Kidney capillary endothelial cell (primary cell): ENCODE measurements around the gene L3MBTL4.

Source experiments
- DNase-seq: peaks from one replicate; pipeline ENCODE4 v3.0.0-alpha.2; 2018; ENCODE audit warnings: low spot score

L3MBTL4 gene

DNA sequence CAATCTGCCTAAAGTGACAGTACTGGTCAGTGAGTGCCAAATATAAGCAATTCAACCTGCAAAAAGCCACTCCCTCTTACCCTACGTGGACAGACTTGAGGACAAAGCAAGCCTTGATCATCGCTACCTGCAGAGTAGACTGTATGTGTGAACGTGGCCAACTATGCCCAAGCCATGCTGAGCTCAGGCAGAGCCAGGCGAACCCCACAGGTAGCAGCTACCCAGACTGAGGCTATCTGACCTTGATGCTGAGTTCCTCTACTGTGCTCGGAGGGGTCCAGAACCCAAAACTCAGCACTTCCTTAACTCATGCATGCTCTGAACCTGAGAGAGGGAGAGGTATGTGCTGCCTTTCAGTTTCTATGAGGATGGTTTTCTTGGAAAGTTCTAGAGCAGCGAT, 455.9 kb downstream of the L3MBTL4 start:
- no peak for DNase-seq

DNA sequence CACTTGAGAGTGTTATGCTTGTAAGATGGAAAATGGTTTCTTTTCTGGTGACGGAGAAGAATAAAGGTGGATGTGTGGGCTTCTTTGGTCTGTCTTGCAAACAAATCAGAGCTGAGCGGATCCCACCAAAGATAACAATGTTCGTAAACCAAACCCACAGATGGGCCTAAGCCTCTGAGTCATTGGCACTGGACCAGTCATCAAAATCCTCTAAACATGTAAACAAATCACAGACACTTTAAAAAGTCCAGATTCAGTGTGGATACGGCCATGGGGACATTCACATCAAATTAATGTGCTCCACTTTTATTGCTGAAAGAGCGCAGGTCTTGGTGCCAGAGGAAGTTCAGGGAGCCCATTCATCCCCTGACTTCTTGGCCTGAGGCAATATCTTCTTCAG, 458.9 kb downstream of the L3MBTL4 start:
- DNase-seq = no peak

- no peak for DNase-seq
These were observed 463.1 kb downstream of the L3MBTL4 start for GRCh38 chr18:5951515-5952091.

DNA sequence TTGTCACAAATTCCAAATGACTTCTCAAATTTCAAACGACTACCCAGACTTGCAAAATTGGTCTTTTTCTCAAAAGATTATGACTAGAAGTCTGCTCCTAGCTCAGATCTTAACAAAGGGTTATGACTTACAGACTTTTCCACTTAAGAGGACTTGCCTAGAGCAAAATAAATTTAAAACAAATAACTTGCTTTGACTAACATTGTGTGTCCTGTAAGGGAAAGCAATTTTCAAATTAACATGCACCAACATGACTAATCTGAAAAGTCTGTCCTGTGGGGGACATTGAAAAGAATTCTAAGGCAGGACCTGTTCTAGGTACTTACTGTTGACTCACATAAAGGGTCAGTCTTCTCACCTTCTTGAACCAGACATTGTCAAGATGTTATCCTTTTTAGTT, 465.9 kb downstream of the L3MBTL4 start:
- DNase-seq = no peak

DNA sequence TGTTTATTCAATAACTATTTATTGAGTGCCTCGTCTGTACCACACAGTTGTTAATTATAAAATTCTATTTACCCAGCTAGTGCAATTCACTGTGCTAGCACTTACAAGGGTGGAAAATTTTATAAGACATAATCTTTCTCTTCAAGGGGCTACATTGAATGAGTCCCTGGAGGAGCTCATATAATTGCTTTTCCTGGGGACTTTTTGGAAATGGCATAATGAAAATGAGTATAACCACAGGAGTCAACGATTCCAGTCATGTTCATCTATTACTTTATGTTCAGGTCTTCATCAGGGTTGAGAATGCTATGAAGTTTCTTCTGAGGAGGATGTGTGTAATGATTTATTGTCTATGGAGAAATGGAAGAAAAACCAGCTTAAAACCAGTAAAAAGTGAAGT, 466.5 kb downstream of the L3MBTL4 start:
- DNase-seq = no peak

- DNase-seq = no peak
These were observed 470.3 kb downstream of the L3MBTL4 start for GRCh38 chr18:5944448-5944847.

DNA sequence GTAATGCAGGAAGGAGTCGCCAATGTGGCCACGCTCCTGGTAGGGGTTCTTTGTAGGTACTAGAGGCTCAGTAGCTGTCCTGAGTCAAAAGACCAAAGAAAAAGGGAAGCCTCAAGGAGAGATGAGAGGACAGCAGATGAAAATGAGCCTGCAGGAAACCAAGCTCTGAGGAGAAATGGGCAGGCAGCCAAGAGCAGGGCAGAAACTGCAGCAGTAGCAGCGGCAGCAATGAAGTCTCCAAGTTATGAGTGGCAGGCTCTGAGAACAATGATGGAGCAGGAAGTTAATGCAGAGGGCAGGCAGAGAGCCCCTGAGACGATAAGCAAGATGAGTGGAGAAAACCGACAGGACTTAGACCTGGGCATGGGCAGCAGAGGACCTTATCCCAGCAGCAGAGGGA, 471.2 kb downstream of the L3MBTL4 start:
- no peak for DNase-seq

DNA sequence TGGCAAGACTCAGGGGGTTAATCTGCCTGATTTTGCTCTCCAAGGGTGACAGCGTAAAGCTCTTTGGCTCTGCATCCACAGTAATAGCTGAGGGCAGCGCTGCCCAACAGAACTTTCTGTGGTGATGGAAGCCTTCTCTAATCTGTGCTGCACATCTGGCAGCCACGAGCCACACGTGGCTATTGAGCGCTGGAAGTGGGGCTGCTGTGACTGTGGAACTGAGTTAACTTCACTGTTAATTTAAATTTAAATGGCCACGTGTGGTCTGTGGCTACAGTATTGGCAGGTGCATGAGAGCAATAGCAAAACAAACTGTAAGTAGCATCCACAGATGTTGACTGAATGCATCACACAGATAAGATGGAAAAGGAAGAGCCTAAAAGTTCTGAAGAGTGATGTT, 472.1 kb downstream of the L3MBTL4 start:
- DNase-seq = no peak

- DNase-seq = no peak
These were observed 472.8 kb downstream of the L3MBTL4 start for GRCh38 chr18:5941890-5942289.

- no peak for DNase-seq
These were observed 474.7 kb downstream of the L3MBTL4 start for GRCh38 chr18:5939801-5940667.

DNA sequence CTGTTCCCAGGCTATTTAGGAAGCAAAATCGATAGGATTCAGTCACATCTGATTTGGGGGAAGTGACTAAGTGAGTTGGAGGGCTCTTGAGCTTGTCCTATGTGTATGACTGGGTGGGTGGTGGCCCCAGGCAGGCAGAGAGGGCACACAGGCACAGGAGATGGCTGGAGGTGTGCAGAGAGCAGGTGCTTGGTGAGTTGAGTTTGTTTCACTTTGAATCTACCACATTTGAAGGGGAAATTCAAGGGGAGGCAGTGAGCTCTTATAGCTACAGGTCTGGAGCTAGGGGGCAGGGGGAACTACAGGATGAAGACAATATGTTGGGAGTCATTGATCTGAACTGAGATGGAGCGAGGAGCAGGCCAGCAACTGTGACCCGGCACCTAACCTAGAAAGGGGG, 476.9 kb downstream of the L3MBTL4 start:
- DNase-seq = no peak

DNA sequence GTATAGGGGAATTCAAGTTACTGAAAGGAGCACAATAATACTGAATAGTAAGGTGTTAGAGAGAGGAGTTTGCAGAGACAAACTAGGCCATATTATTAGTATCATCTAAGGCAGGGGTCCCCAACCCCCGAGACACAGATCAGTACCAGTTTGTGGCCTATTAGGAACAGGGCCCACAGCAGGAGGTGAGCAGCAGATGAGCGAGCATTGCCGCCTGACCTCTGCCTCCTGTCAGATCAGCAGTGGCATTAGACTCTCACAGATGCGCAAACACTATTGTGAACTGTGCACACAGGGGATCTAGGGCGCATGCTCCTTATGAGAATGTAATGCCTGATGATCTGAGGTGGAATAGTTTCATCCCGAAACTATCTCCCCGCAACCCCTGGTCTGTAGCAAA, 477.6 kb downstream of the L3MBTL4 start:
- DNase-seq = no peak

GRCh38 chr18:5930789-5931188, 483.9 kb downstream of the L3MBTL4 start:
- DNase-seq = no peak

DNA sequence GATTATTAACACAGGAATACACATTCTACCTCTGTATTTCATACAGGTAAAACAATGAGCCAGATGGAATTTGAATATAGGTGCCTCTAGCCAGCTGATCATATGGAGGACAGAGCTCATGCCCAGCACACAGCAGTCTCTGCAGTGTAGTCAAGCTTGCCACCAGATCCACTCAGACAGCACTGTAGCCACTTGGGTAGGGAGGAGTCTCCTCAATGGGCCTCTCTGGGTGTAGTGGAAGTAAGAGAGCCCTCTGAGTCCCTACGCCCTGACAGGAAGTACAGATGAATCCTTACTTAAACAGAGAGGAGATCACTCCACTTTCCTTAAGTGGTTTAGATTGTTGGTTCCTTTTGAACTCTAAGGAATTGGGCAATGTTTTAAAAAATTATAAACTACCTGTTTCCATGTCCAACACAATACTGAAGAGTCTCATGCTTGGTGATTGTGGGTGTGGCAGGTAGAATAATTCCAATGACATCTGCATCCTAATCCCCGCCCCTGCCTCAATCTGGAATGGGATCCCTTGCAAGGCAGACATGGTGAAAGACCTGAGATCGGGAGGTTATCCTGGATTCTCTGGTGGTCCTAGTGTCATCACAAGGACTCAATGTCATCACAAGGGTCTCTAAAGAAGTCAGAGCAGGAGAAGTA, 496.4 kb downstream of the L3MBTL4 start:
- DNase-seq = no peak

GRCh38 chr18:5914951-5915350, 499.8 kb downstream of the L3MBTL4 start:
- DNase-seq = no peak

DNA sequence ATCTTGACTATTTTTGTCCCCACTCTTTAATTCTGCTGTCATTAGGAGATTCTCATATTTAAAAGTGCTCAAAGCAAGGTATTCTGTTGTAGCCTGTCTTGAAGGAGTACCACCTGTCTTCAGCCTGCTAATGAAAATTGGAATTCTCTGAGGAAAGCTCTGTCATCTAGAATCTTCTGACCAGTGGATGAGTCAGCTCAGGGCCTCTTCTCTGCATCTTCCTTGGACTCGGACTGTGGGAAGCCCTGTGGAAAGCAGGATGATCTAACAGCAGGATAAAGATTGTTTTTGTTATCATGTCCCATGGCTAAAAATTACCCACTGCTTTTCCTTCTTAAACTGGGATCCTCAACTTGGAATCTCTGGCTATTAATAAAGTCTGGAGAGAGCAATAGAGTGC, 500.7 kb downstream of the L3MBTL4 start:
- no peak for DNase-seq

GRCh38 chr18:5912566-5912965, 502.1 kb downstream of the L3MBTL4 start:
- DNase-seq = no peak

- DNase-seq = no peak
These were observed 505.6 kb downstream of the L3MBTL4 start for GRCh38 chr18:5909125-5909524.
